ENCODE data around the gene ANK3. TPM values are rescaled to one million over a fixed set of nuclear protein-coding genes. Genes with fewer than 3 reads are reported as not detected.
A peak's percentile ranks its signal among the peaks of the same experiment; 100 is the strongest.

The ANK3 gene
- total RNA-seq, 1 experiment from 2014 or later, result 7.0 TPM

- Histone ChIP-seq H3K79me2 (ENCODE audit: low read length) (no peaks in the 10 kb centered on the region), H2AFZ (ENCODE audit: low read length) (no peak overlapping the region), H3K4me1 (ENCODE audit: low read length) (peaks cover 11% of the 10 kb centered on the region), H3K36me3 (ENCODE audit: insufficient read depth, low read length) (no peaks in the 10 kb centered on the region), H3K9me2 (replicated peaks; ENCODE audit: insufficient read depth, low read length) (no peaks in the 10 kb centered on the region), H4K20me1 (ENCODE audit: insufficient read depth, low read depth, low read length) (no peaks in the 10 kb centered on the region), H3K9me3 (ENCODE audit: low read length) (no peaks in the 10 kb centered on the region), H3K4me3 (ENCODE audit: low read length) (no peak overlapping the region), H3K27me3 (ENCODE audit: low read length) (no peaks in the 10 kb centered on the region), H3K27ac (ENCODE audit: low read length) (no peak overlapping the region), H3K4me2 (ENCODE audit: low read depth, low read length, poor library complexity, severe bottlenecking) (no peak overlapping the region), H3K9ac (ENCODE audit: low read length) (no peak overlapping the region)
- no peak for DNase-seq
Measured at GRCh38 chr10:60283397-60283796, 106.3 kb downstream of the ANK3 start.

DNA sequence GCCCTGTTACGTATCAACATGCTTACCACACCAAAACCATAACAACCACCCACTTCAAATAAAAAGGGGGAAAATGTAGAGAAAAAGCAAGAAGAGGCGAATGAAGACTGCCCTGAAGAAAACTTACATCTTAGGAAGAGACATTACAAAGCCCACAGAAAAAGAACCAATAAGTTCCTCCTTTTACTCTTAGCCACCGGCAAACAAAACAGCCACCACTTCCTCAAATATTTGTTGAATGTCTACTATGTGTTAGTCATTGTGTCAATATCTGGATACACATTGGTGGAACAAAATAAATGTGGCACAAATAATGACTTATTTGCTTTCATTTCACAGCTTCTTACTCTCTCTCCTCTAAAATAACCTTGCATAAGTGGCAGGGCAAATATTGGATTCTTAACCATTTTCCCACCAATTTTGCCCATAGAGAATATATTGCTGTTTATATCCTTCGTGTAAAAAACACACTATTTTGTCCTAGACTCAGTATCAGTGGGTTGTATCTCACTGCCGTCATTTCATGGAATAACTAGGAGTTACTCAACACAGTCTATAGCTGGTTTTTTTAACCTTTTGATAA, 106.8 kb downstream of the ANK3 start:
- Histone ChIP-seq H3K9ac (ENCODE audit: low read length) (peak overlapping the region; percentile 11; the same call in 1 of the 2 replicates), H3K27ac (ENCODE audit: low read length) (no peak overlapping the region), H3K27me3 (ENCODE audit: low read length) (no peaks in the 10 kb centered on the region), H3K4me3 (ENCODE audit: low read length) (0 out of 2 replicates have a peak overlapping the region, but pooled peaks have one; percentile 3), H3K4me2 (ENCODE audit: low read depth, low read length, poor library complexity, severe bottlenecking) (peak overlapping the region; percentile 49), H4K20me1 (ENCODE audit: insufficient read depth, low read depth, low read length) (no peaks in the 10 kb centered on the region), H2AFZ (ENCODE audit: low read length) (peak overlapping the region; percentile 60; the same call in 1 of the 2 replicates), H3K79me2 (ENCODE audit: low read length) (no peaks in the 10 kb centered on the region), H3K9me2 (replicated peaks; ENCODE audit: insufficient read depth, low read length) (no peaks in the 10 kb centered on the region), H3K36me3 (ENCODE audit: insufficient read depth, low read length) (no peaks in the 10 kb centered on the region), H3K9me3 (ENCODE audit: low read length) (no peaks in the 10 kb centered on the region), H3K4me1 (ENCODE audit: low read length) (peaks cover 11% of the 10 kb centered on the region)
- DNase-seq, result peak; percentile 72

- no peak for DNase-seq
- Histone ChIP-seq H3K79me2 (ENCODE audit: low read length) (no peaks in the 10 kb centered on the region), H3K9me2 (replicated peaks; ENCODE audit: insufficient read depth, low read length) (no peaks in the 10 kb centered on the region), H3K9ac (ENCODE audit: low read length) (no peak overlapping the region), H3K4me1 (ENCODE audit: low read length) (peaks cover 11% of the 10 kb centered on the region), H3K27ac (ENCODE audit: low read length) (no peak overlapping the region), H4K20me1 (ENCODE audit: insufficient read depth, low read depth, low read length) (no peaks in the 10 kb centered on the region), H3K4me3 (ENCODE audit: low read length) (no peak overlapping the region), H2AFZ (ENCODE audit: low read length) (no peak overlapping the region), H3K27me3 (ENCODE audit: low read length) (no peaks in the 10 kb centered on the region), H3K4me2 (ENCODE audit: low read depth, low read length, poor library complexity, severe bottlenecking) (no peak overlapping the region), H3K9me3 (ENCODE audit: low read length) (no peaks in the 10 kb centered on the region), H3K36me3 (ENCODE audit: insufficient read depth, low read length) (no peaks in the 10 kb centered on the region)
Measured at GRCh38 chr10:60281792-60282353, 107.8 kb downstream of the ANK3 start.

DNA sequence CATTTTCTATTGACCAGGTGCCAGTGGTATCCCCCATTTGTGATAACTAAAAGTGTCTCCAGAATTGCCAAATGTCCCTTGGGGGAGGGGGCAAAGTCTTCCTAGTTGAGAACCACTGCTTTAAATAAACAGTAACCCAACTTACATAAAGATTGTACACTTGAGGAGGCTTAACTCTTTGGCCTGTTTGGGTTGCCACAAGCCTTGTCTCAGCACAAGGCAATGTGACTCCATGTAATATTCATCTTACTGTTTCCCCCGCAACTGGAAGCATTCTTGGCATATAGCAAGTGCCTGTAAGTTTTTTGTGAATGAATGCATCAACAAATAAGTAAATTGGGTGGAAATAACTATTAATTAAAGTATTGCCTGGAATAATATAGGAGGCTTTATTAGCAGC, 108.3 kb downstream of the ANK3 start:
- Histone ChIP-seq H3K9ac (ENCODE audit: low read length) (no peak overlapping the region), H3K9me3 (ENCODE audit: low read length) (no peaks in the 10 kb centered on the region), H3K27ac (ENCODE audit: low read length) (no peak overlapping the region), H3K4me2 (ENCODE audit: low read depth, low read length, poor library complexity, severe bottlenecking) (no peak overlapping the region), H3K36me3 (ENCODE audit: insufficient read depth, low read length) (no peaks in the 10 kb centered on the region), H2AFZ (ENCODE audit: low read length) (no peak overlapping the region), H3K79me2 (ENCODE audit: low read length) (no peaks in the 10 kb centered on the region), H3K4me1 (ENCODE audit: low read length) (peaks cover 11% of the 10 kb centered on the region), H3K27me3 (ENCODE audit: low read length) (no peaks in the 10 kb centered on the region), H4K20me1 (ENCODE audit: insufficient read depth, low read depth, low read length) (no peaks in the 10 kb centered on the region), H3K9me2 (replicated peaks; ENCODE audit: insufficient read depth, low read length) (no peaks in the 10 kb centered on the region), H3K4me3 (ENCODE audit: low read length) (no peak overlapping the region)
- DNase-seq, result no peak

DNA sequence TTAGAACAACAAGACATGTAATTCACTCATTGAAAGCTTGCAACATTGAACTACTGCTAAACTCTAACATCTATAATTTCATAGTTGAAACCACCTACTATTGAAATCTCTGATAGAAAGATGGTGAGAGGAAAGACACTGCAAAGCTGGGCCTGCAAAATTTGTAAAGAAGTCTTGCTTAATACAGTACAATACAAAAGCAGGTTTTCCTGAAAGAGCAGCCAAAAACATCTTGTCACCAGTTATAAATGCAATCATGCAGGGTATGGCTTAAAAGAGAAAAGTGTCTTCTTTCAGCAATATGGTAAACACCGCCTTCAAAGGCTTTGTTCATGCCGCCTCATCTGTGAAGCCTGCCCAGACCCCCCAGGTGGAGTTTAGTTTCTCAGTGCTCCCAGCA, 109.2 kb downstream of the ANK3 start:
- no peaks in the 10 kb centered on the region for H4K20me1 ChIP-seq (ENCODE audit: insufficient read depth, low read depth, low read length)
- H3K4me3 ChIP-seq (ENCODE audit: low read length), result no peak overlapping the region
- no peak for DNase-seq

DNA sequence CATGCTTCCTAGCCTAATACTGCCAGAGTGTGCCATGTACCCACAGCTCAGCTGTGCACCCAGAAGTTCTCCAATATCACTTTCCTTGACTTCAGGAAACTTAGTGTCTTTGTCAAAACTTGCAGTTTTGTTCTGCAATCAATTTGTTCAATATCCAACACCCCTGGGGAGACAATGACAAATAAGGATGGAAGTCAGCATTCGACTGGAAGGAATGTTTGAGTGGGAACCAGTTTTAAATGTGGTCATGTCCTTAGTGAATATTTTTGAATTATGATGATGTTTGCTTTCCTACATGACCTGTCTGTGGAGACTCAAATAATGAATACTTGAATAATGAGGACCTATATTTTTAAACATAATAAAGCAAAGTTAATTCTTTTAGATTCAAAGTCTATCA, 112.0 kb downstream of the ANK3 start:
- H3K36me3 ChIP-seq (ENCODE audit: insufficient read depth, low read length), result no peaks in the 10 kb centered on the region
- no peak overlapping the region for H3K4me2 ChIP-seq (ENCODE audit: low read depth, low read length, poor library complexity, severe bottlenecking)
- no peaks in the 10 kb centered on the region for H3K9me2 ChIP-seq (replicated peaks; ENCODE audit: insufficient read depth, low read length)
- H3K4me3 ChIP-seq (ENCODE audit: low read length), result no peak overlapping the region
- no peak overlapping the region for H2AFZ ChIP-seq (ENCODE audit: low read length)
- no peak for DNase-seq
- H3K9ac ChIP-seq (ENCODE audit: low read length), result no peak overlapping the region
- H3K79me2 ChIP-seq (ENCODE audit: low read length), result no peaks in the 10 kb centered on the region
- H4K20me1 ChIP-seq (ENCODE audit: insufficient read depth, low read depth, low read length), result no peaks in the 10 kb centered on the region
- H3K27me3 ChIP-seq (ENCODE audit: low read length), result no peaks in the 10 kb centered on the region
- H3K4me1 ChIP-seq (ENCODE audit: low read length), result peaks cover 12% of the 10 kb centered on the region
- 0 out of 2 replicates have a peak, but pooled peaks cover 3% of the 10 kb centered on the region for H3K9me3 ChIP-seq (ENCODE audit: low read length)
- no peak overlapping the region for H3K27ac ChIP-seq (ENCODE audit: low read length)

More for the DNA sequence above, 109.2 kb downstream of the ANK3 start:
- H3K4me2 ChIP-seq (ENCODE audit: low read depth, low read length, poor library complexity, severe bottlenecking), result no peak overlapping the region
- no peaks in the 10 kb centered on the region for H3K9me3 ChIP-seq (ENCODE audit: low read length)
- H3K27ac ChIP-seq (ENCODE audit: low read length), result no peak overlapping the region
- H2AFZ ChIP-seq (ENCODE audit: low read length), result no peak overlapping the region
- H3K79me2 ChIP-seq (ENCODE audit: low read length), result no peaks in the 10 kb centered on the region
- no peaks in the 10 kb centered on the region for H3K9me2 ChIP-seq (replicated peaks; ENCODE audit: insufficient read depth, low read length)
- no peaks in the 10 kb centered on the region for H3K36me3 ChIP-seq (ENCODE audit: insufficient read depth, low read length)
- H3K9ac ChIP-seq (ENCODE audit: low read length), result no peak overlapping the region
- peaks cover 12% of the 10 kb centered on the region for H3K4me1 ChIP-seq (ENCODE audit: low read length)
- H3K27me3 ChIP-seq (ENCODE audit: low read length), result no peaks in the 10 kb centered on the region

- H3K79me2 ChIP-seq (ENCODE audit: low read length), result no peaks in the 10 kb centered on the region
- H3K4me3 ChIP-seq (ENCODE audit: low read length), result no peak overlapping the region
- no peak for DNase-seq
- H2AFZ ChIP-seq (ENCODE audit: low read length), result no peak overlapping the region
- H3K9me2 ChIP-seq (replicated peaks; ENCODE audit: insufficient read depth, low read length), result no peaks in the 10 kb centered on the region
- no peaks in the 10 kb centered on the region for H3K36me3 ChIP-seq (ENCODE audit: insufficient read depth, low read length)
- no peak overlapping the region for H3K27ac ChIP-seq (ENCODE audit: low read length)
- H3K9me3 ChIP-seq (ENCODE audit: low read length), result 0 out of 2 replicates have a peak, but pooled peaks cover 3% of the 10 kb centered on the region
- H3K27me3 ChIP-seq (ENCODE audit: low read length), result no peaks in the 10 kb centered on the region
- no peak overlapping the region for H3K4me2 ChIP-seq (ENCODE audit: low read depth, low read length, poor library complexity, severe bottlenecking)
- H3K9ac ChIP-seq (ENCODE audit: low read length), result no peak overlapping the region
- peaks cover 15% of the 10 kb centered on the region for H3K4me1 ChIP-seq (ENCODE audit: low read length)
- no peaks in the 10 kb centered on the region for H4K20me1 ChIP-seq (ENCODE audit: insufficient read depth, low read depth, low read length)
Measured at GRCh38 chr10:60276232-60276631, 113.4 kb downstream of the ANK3 start.

DNA sequence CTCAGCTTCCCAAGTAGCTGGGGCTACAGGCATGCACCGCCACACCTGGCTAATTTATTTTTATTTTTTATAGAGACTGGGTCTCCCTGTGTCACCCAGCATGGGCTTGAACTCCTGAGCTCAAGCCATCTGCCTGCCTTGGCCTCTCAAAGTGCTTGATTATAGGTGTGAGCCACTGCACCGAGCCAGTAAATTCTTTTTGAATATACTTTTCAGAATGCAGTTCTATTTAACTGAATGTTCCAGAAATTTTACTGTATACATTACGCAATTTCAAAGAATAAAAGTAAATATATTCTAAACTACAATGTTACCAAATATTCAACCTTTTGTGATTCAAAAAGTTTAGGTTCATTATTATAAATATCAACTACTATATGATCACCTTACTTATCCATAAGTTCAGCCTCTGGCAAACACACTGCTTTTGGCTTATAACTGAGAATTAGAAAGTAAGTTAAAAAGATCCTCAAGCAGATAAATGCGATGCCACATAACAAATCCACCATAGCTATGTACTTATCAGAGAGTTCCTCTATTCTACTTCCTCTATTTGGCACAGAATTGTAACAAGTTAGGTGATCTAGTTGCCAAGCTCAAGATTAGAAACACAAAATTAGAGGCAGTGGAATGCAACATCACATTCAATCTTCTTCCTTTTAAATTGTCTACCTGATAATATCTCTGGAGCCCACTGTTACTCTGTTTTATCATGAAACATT, 118.2 kb downstream of the ANK3 start:
- H3K9me2 ChIP-seq (replicated peaks; ENCODE audit: insufficient read depth, low read length), result no peaks in the 10 kb centered on the region
- peak overlapping the region; percentile 36 for H3K27ac ChIP-seq (ENCODE audit: low read length)
- H3K4me1 ChIP-seq (ENCODE audit: low read length), result peaks cover 27% of the 10 kb centered on the region
- no peaks in the 10 kb centered on the region for H3K27me3 ChIP-seq (ENCODE audit: low read length)
- no peaks in the 10 kb centered on the region for H3K79me2 ChIP-seq (ENCODE audit: low read length)
- H2AFZ ChIP-seq (ENCODE audit: low read length), result peak overlapping the region; percentile 11; the same call in 1 of the 2 replicates
- H3K9ac ChIP-seq (ENCODE audit: low read length), result no peak overlapping the region; the same call in 1 of the 2 replicates
- no peak overlapping the region for H3K4me3 ChIP-seq (ENCODE audit: low read length)
- H3K36me3 ChIP-seq (ENCODE audit: insufficient read depth, low read length), result no peaks in the 10 kb centered on the region
- H4K20me1 ChIP-seq (ENCODE audit: insufficient read depth, low read depth, low read length), result no peaks in the 10 kb centered on the region
- 0 out of 2 replicates have a peak, but pooled peaks cover 3% of the 10 kb centered on the region for H3K9me3 ChIP-seq (ENCODE audit: low read length)
- peak overlapping the region; percentile 30 for H3K4me2 ChIP-seq (ENCODE audit: low read depth, low read length, poor library complexity, severe bottlenecking)
- peak; percentile 73 for DNase-seq

Measured in Karpas-422 (cell line).